GM23248 (cell line): ENCODE data around the gene CHST8.

Experiments used
- EZH2 ChIP-seq: fragments of 200-600 bp; sonication (generic); IDR thresholded peaks from 2 replicates; pipeline ENCODE4 v1.6.1; 2018; ENCODE audit warnings: antibody characterized with exemption, mild to moderate bottlenecking; ENCODE audit not compliant: insufficient read depth, poor library complexity, severe bottlenecking
- EZH2phosphoT487 ChIP-seq: fragments of 200-600 bp; sonication (generic); IDR thresholded peaks from 2 replicates; pipeline ENCODE4 v1.6.1; 2018; ENCODE audit warnings: antibody characterized with exemption, moderate library complexity, mild to moderate bottlenecking, low read depth; ENCODE audit not compliant: insufficient read depth

DNA sequence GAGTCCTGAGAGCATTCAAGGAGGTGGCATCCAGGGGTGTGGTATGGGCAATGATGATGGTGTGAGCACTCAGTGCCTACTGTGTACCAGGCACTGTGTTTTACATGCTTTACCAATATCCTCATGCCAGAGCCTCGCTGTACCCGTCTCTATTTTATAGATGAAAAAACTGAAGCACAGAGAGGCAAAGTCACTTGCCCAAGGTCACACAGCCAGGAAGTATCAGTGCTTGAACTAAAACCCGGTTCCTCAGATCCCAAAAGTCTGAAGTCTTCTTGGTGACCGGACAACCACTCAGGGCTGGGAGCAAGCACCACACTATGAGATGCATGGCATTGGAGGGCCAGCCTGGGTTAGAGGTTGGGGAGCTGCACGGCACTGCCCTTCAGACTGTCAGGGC lies 84.1 kb downstream of the CHST8 start:
- TF ChIP-seq EZH2 = no peak
- TF ChIP-seq EZH2phosphoT487 = no peak
